Measurements from ENCODE around the gene RBM47. TPM values are rescaled to one million over a fixed set of nuclear protein-coding genes. Genes with fewer than 3 reads are reported as not detected.

RBM47 gene
- total RNA-seq = under 1 TPM; 0.22 to 0.48 TPM

- ATAC-seq (replicated peaks) = peak; percentile 46
- H3K9me3 Mint-ChIP-seq = no peaks in the 10 kb centered on the region
- peaks cover 9% of the 10 kb centered on the region for H3K4me1 Mint-ChIP-seq
- peak within 1 kb of the TSS; percentile 64 for H3K4me3 Mint-ChIP-seq
- H3K27ac Mint-ChIP-seq = peak within 1 kb of the TSS; percentile 61
- no peaks in the 10 kb centered on the region for H3K36me3 Mint-ChIP-seq (ENCODE audit: low read depth)
- H3K27me3 Mint-ChIP-seq = peaks cover 36% of the 10 kb centered on the region
Measured at GRCh38 chr4:40629401-40630334, at the start of gene RBM47. TSS of gene RBM47 (minus strand) at chr4:40629864. CDS start at chr4:40438893, 190,971 bp downstream.

GRCh38 chr4:40678421-40678820, 48.8 kb upstream of the RBM47 start:
- Mint-ChIP-seq H3K27ac (no peak overlapping the region), H3K9me3 (no peaks in the 10 kb centered on the region), H3K36me3 (ENCODE audit: low read depth) (no peaks in the 10 kb centered on the region), H3K27me3 (no peaks in the 10 kb centered on the region), H3K4me3 (no peak overlapping the region), H3K4me1 (no peaks in the 10 kb centered on the region)
- ATAC-seq (replicated peaks) = no peak

DNA sequence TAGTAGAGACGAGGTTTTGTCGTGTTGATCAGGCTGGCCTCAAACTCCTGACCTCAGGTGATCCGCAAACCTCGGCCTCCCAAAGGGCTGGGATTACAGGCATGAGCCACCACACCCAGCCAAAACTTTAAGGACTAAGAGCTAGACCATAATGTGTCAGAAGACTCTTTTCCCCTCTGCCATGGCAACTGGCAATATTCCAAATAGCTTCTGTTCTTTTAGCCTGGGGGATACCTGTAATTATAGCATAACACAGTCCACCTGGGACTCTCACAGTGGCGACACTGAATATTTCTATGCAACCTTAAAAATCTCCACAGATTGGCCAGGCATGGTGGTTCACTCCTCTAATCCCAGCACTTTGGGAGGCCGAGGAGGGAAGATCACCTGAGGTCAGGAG, 45.5 kb upstream of the RBM47 start:
- no peak for ATAC-seq (replicated peaks)
- Mint-ChIP-seq H3K27ac (no peak overlapping the region), H3K9me3 (no peaks in the 10 kb centered on the region), H3K4me3 (no peak overlapping the region), H3K4me1 (peaks cover 13% of the 10 kb centered on the region), H3K27me3 (no peaks in the 10 kb centered on the region), H3K36me3 (ENCODE audit: low read depth) (no peaks in the 10 kb centered on the region)

GRCh38 chr4:40672528-40673522, 43.2 kb upstream of the RBM47 start:
- no peaks in the 10 kb centered on the region for H3K36me3 Mint-ChIP-seq (ENCODE audit: low read depth)
- H3K27ac Mint-ChIP-seq = peak overlapping the region; percentile 91
- peak overlapping the region; percentile 73 for H3K4me3 Mint-ChIP-seq
- H3K27me3 Mint-ChIP-seq = no peaks in the 10 kb centered on the region
- peaks cover 17% of the 10 kb centered on the region for H3K4me1 Mint-ChIP-seq
- peak; percentile 93 for ATAC-seq (replicated peaks)
- H3K9me3 Mint-ChIP-seq = no peaks in the 10 kb centered on the region

DNA sequence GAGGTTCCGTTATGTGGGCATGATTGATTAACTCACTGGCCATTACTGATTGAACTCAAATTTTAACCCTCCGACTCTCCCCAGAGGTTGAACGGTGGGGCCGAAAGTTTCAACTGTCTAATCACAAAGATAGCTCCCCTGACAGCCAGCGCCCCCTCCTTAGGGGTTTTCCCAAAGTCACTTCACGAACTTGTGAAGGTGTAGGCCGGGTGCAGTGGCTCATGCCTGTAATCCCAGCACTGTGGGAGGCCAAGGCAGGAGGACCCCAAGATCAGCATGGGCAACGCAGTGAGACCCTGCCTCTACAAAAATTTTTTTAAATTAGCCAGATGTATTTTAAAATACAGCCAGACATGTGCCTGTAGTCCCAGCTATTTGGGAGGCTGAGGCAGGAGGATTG, 39.8 kb upstream of the RBM47 start:
- peak overlapping the region; percentile 46 for H3K27ac Mint-ChIP-seq
- H3K4me3 Mint-ChIP-seq = peak overlapping the region; percentile 20
- no peaks in the 10 kb centered on the region for H3K9me3 Mint-ChIP-seq
- H3K27me3 Mint-ChIP-seq = peaks cover 6% of the 10 kb centered on the region
- peaks cover 17% of the 10 kb centered on the region for H3K4me1 Mint-ChIP-seq
- H3K36me3 Mint-ChIP-seq (ENCODE audit: low read depth) = no peaks in the 10 kb centered on the region
- no peak for ATAC-seq (replicated peaks)

GRCh38 chr4:40665842-40666241, 36.2 kb upstream of the RBM47 start:
- Mint-ChIP-seq H3K27ac (no peak overlapping the region), H3K4me1 (peaks cover 21% of the 10 kb centered on the region), H3K9me3 (no peaks in the 10 kb centered on the region), H3K4me3 (no peak overlapping the region), H3K27me3 (peaks cover 6% of the 10 kb centered on the region), H3K36me3 (ENCODE audit: low read depth) (no peaks in the 10 kb centered on the region)
- no peak for ATAC-seq (replicated peaks)

- H3K36me3 Mint-ChIP-seq (ENCODE audit: low read depth) = no peaks in the 10 kb centered on the region
- peaks cover 6% of the 10 kb centered on the region for H3K27me3 Mint-ChIP-seq
- peak overlapping the region; percentile 65 for H3K4me3 Mint-ChIP-seq
- ATAC-seq (replicated peaks) = peak; percentile 96
- H3K9me3 Mint-ChIP-seq = no peaks in the 10 kb centered on the region
- peaks cover 18% of the 10 kb centered on the region for H3K4me1 Mint-ChIP-seq
- peak overlapping the region; percentile 92 for H3K27ac Mint-ChIP-seq
Measured at GRCh38 chr4:40662962-40663604, 33.4 kb upstream of the RBM47 start.

- peaks cover 3% of the 10 kb centered on the region for H3K27me3 Mint-ChIP-seq
- H3K27ac Mint-ChIP-seq = peak overlapping the region; percentile 15
- H3K9me3 Mint-ChIP-seq = no peaks in the 10 kb centered on the region
- H3K36me3 Mint-ChIP-seq (ENCODE audit: low read depth) = no peaks in the 10 kb centered on the region
- peaks cover 17% of the 10 kb centered on the region for H3K4me1 Mint-ChIP-seq
- no peak overlapping the region for H3K4me3 Mint-ChIP-seq
- no peak for ATAC-seq (replicated peaks)
Measured at GRCh38 chr4:40661803-40662202, 32.1 kb upstream of the RBM47 start.

DNA sequence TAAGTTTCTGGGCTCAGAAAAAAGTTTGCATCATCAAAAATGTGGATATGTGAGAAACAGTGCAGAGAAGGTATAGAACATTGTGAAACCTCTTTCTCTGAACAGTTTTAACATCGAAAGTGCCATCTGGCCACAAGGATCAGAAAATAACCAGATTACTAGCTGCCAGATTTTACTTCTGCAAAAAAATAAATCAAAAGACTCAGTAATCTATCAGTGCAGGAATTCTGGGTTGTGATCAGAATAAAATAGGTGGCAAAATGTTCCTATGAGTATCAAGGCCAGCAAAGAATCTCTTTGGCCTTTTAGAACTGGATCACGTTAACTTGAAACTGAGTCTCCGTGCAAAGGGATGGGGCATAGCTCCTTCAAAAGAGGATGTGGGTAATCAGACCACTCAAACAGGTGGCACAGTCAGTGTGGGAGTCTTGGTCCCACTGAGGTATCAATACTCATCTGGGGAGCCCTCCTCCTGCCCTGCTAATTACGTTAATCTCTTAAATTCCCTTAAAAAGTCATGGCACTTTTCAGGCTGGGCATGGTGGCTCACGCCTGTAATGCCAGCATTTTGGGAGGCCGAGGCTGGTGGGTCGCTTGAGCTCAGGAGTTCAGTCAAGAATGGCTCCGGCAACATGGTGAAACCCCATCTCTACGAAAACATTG, 26.7 kb upstream of the RBM47 start:
- peak; percentile 83 for ATAC-seq (replicated peaks)
- no peak overlapping the region for H3K27ac Mint-ChIP-seq
- H3K36me3 Mint-ChIP-seq (ENCODE audit: low read depth) = no peaks in the 10 kb centered on the region
- no peaks in the 10 kb centered on the region for H3K9me3 Mint-ChIP-seq
- no peak overlapping the region for H3K4me3 Mint-ChIP-seq
- no peaks in the 10 kb centered on the region for H3K27me3 Mint-ChIP-seq
- peaks cover 7% of the 10 kb centered on the region for H3K4me1 Mint-ChIP-seq

GRCh38 chr4:40651280-40651679, 21.6 kb upstream of the RBM47 start:
- H3K36me3 Mint-ChIP-seq (ENCODE audit: low read depth) = no peaks in the 10 kb centered on the region
- peaks cover 3% of the 10 kb centered on the region for H3K4me1 Mint-ChIP-seq
- peak overlapping the region; percentile 42 for H3K27ac Mint-ChIP-seq
- no peaks in the 10 kb centered on the region for H3K27me3 Mint-ChIP-seq
- H3K4me3 Mint-ChIP-seq = no peak overlapping the region
- no peaks in the 10 kb centered on the region for H3K9me3 Mint-ChIP-seq
- no peak for ATAC-seq (replicated peaks)

DNA sequence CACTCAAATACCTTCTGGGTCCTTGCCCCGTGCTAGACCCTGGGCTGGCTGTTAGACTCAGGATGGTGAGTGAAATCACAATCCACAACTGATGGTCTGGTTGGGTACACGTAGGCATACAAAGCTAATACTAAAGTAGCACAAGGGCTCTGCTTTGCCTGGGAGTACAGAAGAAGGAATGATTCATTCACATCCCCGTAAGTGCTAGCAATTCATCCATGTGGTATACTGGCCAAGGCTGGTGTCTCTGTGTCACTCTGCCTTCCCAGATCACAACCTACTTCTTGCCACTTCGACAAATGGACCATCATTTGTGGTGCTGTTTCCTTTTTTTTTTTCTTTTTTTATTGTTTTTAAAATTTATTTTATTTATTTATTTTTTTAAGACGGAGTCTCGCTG, 19.7 kb upstream of the RBM47 start:
- Mint-ChIP-seq H3K27me3 (no peaks in the 10 kb centered on the region), H3K4me1 (no peaks in the 10 kb centered on the region), H3K27ac (no peak overlapping the region), H3K9me3 (no peaks in the 10 kb centered on the region), H3K36me3 (ENCODE audit: low read depth) (no peaks in the 10 kb centered on the region), H3K4me3 (no peak overlapping the region)
- ATAC-seq (replicated peaks) = peak; percentile 19

- Mint-ChIP-seq H3K27ac (no peak overlapping the region), H3K9me3 (no peaks in the 10 kb centered on the region), H3K36me3 (ENCODE audit: low read depth) (no peaks in the 10 kb centered on the region), H3K27me3 (no peaks in the 10 kb centered on the region), H3K4me3 (no peak overlapping the region), H3K4me1 (no peaks in the 10 kb centered on the region)
- peak; percentile 39 for ATAC-seq (replicated peaks)
Measured at GRCh38 chr4:40648742-40649281, 19.1 kb upstream of the RBM47 start.

DNA sequence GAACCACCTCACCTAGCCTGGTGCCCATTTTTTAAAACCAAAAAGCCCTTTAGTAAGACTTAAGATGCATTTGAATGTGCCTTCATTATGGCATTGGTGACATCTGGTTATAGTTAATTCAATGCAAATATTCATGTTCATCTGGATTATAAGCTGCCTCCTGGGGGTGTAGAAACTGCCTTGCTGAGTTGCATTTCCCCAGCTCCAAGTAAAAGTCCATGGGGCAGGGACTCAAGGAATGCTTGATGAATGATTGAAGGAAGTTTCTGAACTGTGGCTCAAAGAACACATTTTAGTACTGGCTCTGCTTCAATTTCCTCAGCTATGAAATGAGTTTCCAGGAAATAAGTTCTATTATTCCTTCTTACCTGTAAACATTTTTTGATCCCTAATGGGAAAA, 18.5 kb upstream of the RBM47 start:
- no peak overlapping the region for H3K27ac Mint-ChIP-seq
- no peaks in the 10 kb centered on the region for H3K9me3 Mint-ChIP-seq
- no peak for ATAC-seq (replicated peaks)
- no peaks in the 10 kb centered on the region for H3K27me3 Mint-ChIP-seq
- H3K4me3 Mint-ChIP-seq = no peak overlapping the region
- no peaks in the 10 kb centered on the region for H3K4me1 Mint-ChIP-seq
- H3K36me3 Mint-ChIP-seq (ENCODE audit: low read depth) = no peaks in the 10 kb centered on the region

All from activated T-helper 17 cell treated with anti-CD3 and anti-CD28 coated beads, Interleukin-2, amount 50 U/mL, for 72 hours (primary cell).